Fibroblast of the aortic adventitia (primary cell): ENCODE results near the gene CORIN. TPM values are rescaled to one million over a fixed set of nuclear protein-coding genes. Genes with fewer than 3 reads are reported as not detected.
A peak's percentile ranks its signal among the peaks of the same experiment; 100 is the strongest.

Experiments
- DNase-seq: peaks from one replicate; pipeline ENCODE4 v3.0.0-alpha.2; 2010; ENCODE audit warnings: low read depth
- H3K4me3 ChIP-seq: 2 replicates; pipeline ENCODE4 v1.5.1; 2011; ENCODE audit warnings: low read depth, mild to moderate bottlenecking, control low read depth, low read length, moderate library complexity
- CTCF ChIP-seq: IDR thresholded peaks from 2 replicates; pipeline ENCODE4 v1.5.1; 2011; ENCODE audit warnings: mild to moderate bottlenecking, low read length, control low read depth, inconsistent platforms; ENCODE audit not compliant: insufficient read depth
- total RNA-seq: library from RNA; depleted of rRNA; stranded (reverse); fragments of >200 nt; gene quantifications from 2 replicates; pipeline ENCODE4 v1.2.3, GENCODE V29; 2012; ENCODE audit warnings: low replicate concordance

The CORIN gene
- total RNA-seq, 1 donor, result under 0.01 TPM

GRCh38 chr4:47668256-47668655 is 169.6 kb downstream of the CORIN start:
- DNase-seq, result no peak
- no peak for TF ChIP-seq CTCF
- H3K4me3 ChIP-seq, result no peak overlapping the region

- no peak for DNase-seq
- TF ChIP-seq CTCF, result no peak
- no peak overlapping the region for H3K4me3 ChIP-seq
Observed at GRCh38 chr4:47667552-47667951, 170.3 kb downstream of the CORIN start.

- no peak overlapping the region for H3K4me3 ChIP-seq
Observed at GRCh38 chr4:47664051-47664826, 173.6 kb downstream of the CORIN start.

GRCh38 chr4:47662975-47663374 is 174.9 kb downstream of the CORIN start:
- no peak for DNase-seq
- H3K4me3 ChIP-seq, result no peak overlapping the region
- peak; percentile 29 for TF ChIP-seq CTCF

More at GRCh38 chr4:47664051-47664826, 173.6 kb downstream of the CORIN start:
- TF ChIP-seq CTCF, result no peak
- DNase-seq, result no peak

- no peak for TF ChIP-seq CTCF
- no peak overlapping the region for H3K4me3 ChIP-seq
- DNase-seq, result no peak
Observed at GRCh38 chr4:47661741-47662140, 176.1 kb downstream of the CORIN start.

- DNase-seq, result no peak
- TF ChIP-seq CTCF, result no peak
- no peak overlapping the region for H3K4me3 ChIP-seq
Observed at GRCh38 chr4:47659342-47659741, 178.5 kb downstream of the CORIN start.
